DMS 273 (cell line): Measurements from ENCODE around the gene FAM180A.

Experiments
- DNase-seq: peaks from one replicate; lab custom pipeline; 2025; ENCODE audit not compliant: unreplicated experiment; lab: John Stamatoyannopoulos, UW

FAM180A gene

DNA sequence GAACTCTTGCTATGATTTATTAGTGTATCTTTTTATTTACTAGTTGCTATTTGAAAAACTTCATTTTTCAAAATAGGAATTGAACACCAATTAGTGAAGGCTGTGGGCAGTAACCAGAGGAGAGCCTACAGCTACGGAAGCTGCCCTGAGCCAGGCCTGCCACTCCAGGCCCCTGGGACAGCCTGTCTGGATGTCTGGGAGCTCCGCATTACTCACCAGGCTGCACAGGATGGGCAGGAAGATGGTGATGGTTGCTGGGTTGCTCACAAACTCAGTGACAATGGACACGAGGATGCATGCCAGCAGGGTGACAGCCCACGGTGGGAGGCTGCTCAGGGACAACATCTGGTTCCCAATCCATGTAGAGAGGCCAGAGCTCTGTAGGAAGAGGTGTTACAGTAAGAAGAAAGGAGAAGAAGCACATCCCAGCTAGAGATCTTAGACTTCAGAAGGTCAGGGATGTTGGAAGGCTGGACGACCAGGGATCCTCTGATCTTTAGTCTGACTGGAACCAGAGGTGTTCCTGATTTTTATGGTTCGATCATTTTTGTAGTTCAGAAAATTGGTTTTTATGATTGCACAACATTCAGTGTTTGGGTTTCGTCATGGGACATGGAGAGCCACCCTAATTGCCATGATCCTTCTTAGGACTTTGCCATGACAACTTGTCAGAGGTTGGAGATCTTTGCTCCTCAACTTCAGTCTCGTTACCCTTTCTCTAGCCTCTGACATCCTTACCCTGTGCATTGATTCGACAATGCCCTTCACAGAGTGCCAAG is 63.1 kb downstream of the FAM180A start:
- no peak for DNase-seq

DNA sequence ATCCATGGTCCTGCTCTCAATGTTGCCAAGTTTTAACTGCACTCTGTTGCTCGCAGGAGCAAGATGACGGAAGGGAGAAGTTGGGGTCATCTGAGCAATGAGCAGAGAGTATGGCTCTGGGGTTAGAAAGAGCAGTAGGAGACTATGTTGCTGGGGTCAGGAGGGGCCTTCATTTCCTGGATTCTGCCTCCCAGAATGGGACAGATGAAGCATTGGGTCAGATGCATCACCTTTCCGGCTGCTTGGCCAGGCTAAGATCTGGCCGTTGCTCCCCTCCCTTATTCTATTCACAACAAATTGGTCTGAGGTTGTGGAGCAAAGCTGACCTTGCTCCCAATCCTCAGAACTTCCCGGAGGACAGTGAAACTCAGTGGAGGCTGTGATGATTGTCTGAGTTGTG is 63.9 kb downstream of the FAM180A start:
- DNase-seq, result no peak

DNA sequence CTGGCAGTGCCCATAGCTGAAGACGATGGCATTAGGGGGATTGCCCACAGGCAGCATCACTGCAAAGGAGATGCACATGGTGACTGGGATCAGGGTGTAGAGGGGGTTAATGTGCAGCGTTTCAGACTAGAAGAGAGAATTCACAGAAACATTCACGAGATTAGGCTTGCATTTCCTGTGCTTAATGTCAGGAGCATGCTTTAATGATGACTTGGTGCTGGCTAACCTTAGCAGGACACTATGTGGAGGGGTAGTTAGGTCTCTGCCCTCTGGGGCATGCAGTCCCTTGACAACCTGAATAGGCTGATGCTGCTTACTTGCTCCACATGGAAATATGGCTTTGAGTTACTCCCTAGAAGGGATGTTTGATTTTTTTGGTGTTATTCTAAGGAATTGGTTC is 64.5 kb downstream of the FAM180A start:
- no peak for DNase-seq

DNA sequence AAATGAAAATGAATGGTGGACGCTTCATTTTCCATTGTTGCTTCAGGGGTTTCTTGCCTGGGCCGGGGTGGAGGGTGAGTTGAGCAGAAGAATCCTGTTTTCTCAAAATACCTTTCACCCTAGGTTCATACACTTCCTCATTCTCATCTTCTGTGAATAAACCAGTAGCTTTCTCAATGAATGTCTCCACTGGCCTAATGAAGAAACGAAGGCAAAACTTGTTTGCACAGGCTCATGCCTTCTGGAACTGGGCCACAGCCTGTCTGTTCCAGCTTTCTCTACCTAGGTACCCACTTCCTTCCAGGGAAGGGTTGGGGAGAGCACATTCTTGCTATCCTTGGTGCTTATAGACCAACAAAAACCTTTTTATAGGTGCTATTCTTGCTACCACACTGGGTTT is 65.0 kb downstream of the FAM180A start:
- no peak for DNase-seq

DNA sequence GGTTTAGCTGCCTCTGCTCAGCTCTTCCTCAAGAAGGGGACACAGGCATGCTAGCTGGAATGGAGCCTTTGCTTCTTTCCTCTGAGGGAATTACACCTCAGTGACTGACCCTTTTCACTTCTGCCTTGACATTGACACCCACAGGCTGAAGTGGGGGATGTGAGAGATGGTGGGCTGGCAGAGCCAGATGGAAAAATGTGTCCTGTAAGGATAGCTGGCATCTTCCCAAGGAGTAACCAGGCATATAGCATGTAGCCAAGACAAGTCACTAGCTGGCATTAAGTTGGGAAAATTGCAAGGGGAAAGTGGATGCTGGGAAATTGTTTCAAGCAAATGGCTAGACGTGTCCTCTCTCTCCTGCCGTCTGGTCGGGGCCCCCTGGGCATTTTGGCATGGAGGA is 66.4 kb downstream of the FAM180A start:
- DNase-seq, result peak; percentile 63

DNA sequence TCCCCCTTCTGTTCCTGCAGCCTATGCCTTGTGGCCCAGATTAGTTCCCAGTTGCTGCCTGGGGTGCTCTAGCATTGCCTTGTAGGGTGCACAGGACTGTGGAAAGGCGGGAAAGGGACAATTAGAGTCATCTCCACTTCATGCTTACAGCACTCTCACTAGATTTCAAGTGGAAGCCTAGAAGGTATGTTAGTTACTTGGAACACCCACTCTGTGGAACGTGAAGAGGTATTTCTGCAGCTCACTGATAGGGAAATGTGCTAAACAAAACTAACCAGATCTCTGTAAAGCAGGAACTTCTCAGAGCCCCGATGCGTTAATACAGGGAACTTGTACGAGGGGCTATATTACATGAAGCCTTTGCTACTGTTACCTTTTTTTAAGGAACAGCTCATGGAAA is 66.9 kb downstream of the FAM180A start:
- no peak for DNase-seq
